ENCODE measurements around the gene SCAMP3. TPM values are rescaled to one million over a fixed set of nuclear protein-coding genes. Genes with fewer than 3 reads are reported as not detected.

SCAMP3 gene
- total RNA-seq, 3 donors from 2014 or later, result 64.9 to 72.0 (median 68.3) TPM

DNA sequence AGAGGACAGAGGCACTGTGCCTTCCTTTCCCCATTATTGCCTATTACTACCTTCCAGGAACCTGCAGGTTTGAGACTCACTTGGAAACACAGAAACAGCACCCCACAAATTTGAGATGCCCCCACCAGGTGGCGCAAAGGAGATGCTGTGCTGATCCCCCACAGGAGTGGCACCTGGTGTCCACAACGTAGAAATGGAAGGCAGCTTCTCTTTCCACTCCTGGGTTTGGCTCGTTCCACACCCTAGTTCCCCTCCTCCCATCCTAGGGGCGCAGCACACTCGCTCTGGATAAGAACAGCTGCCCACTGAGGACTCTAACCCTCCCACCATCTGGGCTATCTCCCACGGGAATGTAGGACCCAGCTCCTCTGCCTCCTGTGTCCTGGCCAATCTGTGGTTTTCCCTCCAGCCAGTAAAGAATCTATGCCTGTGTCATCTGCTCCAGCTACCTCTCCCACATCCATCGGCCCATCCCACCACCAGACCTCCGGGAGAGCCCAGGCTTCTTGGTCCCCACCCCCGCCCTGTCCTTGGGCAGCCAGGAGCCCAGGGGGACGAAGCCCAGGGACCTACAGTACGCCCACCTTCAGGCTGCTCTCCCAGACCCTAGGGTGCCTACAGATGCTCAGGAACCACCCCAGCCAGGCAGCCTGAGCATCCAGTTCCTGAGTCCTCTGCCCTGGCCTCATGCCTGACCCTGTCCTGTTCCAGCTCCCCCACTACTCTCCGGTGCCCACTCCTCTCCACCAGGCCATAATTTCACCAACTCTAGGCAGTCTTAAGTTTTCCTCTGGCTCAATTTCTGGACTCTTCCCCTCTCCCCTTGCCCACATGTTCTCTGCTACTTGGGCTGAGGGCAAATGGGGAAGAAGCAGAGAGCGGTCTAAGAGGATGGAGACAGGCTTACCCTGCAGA, 55.0 kb downstream of the SCAMP3 start:
- Histone ChIP-seq H3K4me3 (peak overlapping the region; percentile 69 to 87 (median 78)), H3K9me3 (no peaks in the 10 kb centered on the region), H3K27ac (peak overlapping the region; percentile 100), H3K36me3 (no peaks in the 10 kb centered on the region), H3K4me1 (peaks cover 8 to 20% of the 10 kb centered on the region in 2 donors), H3K27me3 (no peaks in the 10 kb centered on the region)
- TF ChIP-seq POLR2A (IDR thresholded peaks at IDR 0.05) (no peak), POLR2AphosphoS5 (IDR thresholded peaks at IDR 0.05) (peak in 1 of 3 donors; percentile 36)
- TF ChIP-seq, protein P1, sequence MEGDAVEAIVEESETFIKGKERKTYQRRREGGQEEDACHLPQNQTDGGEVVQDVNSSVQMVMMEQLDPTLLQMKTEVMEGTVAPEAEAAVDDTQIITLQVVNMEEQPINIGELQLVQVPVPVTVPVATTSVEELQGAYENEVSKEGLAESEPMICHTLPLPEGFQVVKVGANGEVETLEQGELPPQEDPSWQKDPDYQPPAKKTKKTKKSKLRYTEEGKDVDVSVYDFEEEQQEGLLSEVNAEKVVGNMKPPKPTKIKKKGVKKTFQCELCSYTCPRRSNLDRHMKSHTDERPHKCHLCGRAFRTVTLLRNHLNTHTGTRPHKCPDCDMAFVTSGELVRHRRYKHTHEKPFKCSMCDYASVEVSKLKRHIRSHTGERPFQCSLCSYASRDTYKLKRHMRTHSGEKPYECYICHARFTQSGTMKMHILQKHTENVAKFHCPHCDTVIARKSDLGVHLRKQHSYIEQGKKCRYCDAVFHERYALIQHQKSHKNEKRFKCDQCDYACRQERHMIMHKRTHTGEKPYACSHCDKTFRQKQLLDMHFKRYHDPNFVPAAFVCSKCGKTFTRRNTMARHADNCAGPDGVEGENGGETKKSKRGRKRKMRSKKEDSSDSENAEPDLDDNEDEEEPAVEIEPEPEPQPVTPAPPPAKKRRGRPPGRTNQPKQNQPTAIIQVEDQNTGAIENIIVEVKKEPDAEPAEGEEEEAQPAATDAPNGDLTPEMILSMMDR (IDR thresholded peaks at IDR 0.05), result peak; percentile 86 to 96 (median 92)
- intact Hi-C loops (cut with DNase I; ENCODE audit: low total_unique reads), result no loop called here
- peak; percentile 88 to 92 for DNase-seq (ENCODE audit: low spot score in 2 of 2)

Other genes with a start within 250 kb of the SCAMP3 start
- gene DCST2, start 228.6 kb downstream of the SCAMP3 start, total RNA-seq, result 1 to 10 TPM in 2 of 3 donors, under 1 TPM in 1; 0.48 to 4.4 (median 3.3) TPM
- under 1 TPM; 0.16 to 0.66 (median 0.44) TPM for gene DCST1, start 228.5 kb downstream of the SCAMP3 start, total RNA-seq
- 100 to 1,000 TPM in 2 of 3 donors, 10 to 100 TPM in 1; 97.8 to 155 (median 109) TPM for gene ADAM15, start 211.0 kb downstream of the SCAMP3 start, total RNA-seq
- 10 to 100 TPM in 2 of 3 donors, 1 to 10 TPM in 1; 4.8 to 26.6 (median 23.9) TPM for gene EFNA4, start 198.6 kb downstream of the SCAMP3 start, total RNA-seq
- 1 to 10 TPM; 1.6 to 7.2 (median 6.6) TPM for gene EFNA3, start 183.5 kb downstream of the SCAMP3 start, total RNA-seq
- 100 to 1,000 TPM in 2 of 3 donors, 10 to 100 TPM in 1; 18.7 to 163 (median 120) TPM for gene EFNA1, start 134.5 kb downstream of the SCAMP3 start, total RNA-seq
- 10 to 100 TPM; 25.0 to 32.4 (median 28.5) TPM for gene SLC50A1, start 126.5 kb downstream of the SCAMP3 start, total RNA-seq
- 10 to 100 TPM; 53.7 to 69.4 (median 68.2) TPM for gene DPM3, start 121.8 kb downstream of the SCAMP3 start, total RNA-seq
- gene KRTCAP2, start 89.1 kb downstream of the SCAMP3 start, total RNA-seq, result 100 to 1,000 TPM; 104 to 147 (median 131) TPM
- 1 to 10 TPM in 1 of 3 donors, under 1 TPM in 1, not detected in 1; 0.98 to 1.5 TPM for gene TRIM46, start 88.5 kb downstream of the SCAMP3 start, total RNA-seq
- gene THBS3, start 54.5 kb downstream of the SCAMP3 start, total RNA-seq, result 10 to 100 TPM; 17.3 to 27.5 (median 25.9) TPM
- 10 to 100 TPM; 41.1 to 50.8 (median 44.8) TPM for gene MTX1, start 53.7 kb downstream of the SCAMP3 start, total RNA-seq
- 10 to 100 TPM in 2 of 3 donors, 1 to 10 TPM in 1; 8.2 to 12.1 (median 10.2) TPM for gene ENTREP3, start 6.9 kb downstream of the SCAMP3 start, total RNA-seq
- gene CLK2, start 11.1 kb upstream of the SCAMP3 start, total RNA-seq, result 10 to 100 TPM; 29.1 to 53.4 (median 48.7) TPM
- gene HCN3, start 15.1 kb upstream of the SCAMP3 start, total RNA-seq, result 1 to 10 TPM; 1.3 to 2.3 (median 2.3) TPM
- under 1 TPM in 1 of 3 donors, not detected in 2; 0.33 TPM for gene PKLR, start 39.1 kb upstream of the SCAMP3 start, total RNA-seq
- 100 to 1,000 TPM in 1 of 3 donors, 10 to 100 TPM in 2; 84.2 to 102 (median 93.1) TPM for gene FDPS, start 46.5 kb upstream of the SCAMP3 start, total RNA-seq
- 10 to 100 TPM; 14.1 to 22.4 (median 14.4) TPM for gene RUSC1, start 58.5 kb upstream of the SCAMP3 start, total RNA-seq